GM21526 (cell line): ENCODE data around the gene OBP2A.

ENCODE experiments used
- ATAC-seq: cut with Tn5 transposase; IDR thresholded peaks from one replicate; pipeline ENCODE4 v1.9.1; 2021; ENCODE audit warnings: moderate library complexity; ENCODE audit not compliant: unreplicated experiment, low FRiP score

OBP2A gene

DNA sequence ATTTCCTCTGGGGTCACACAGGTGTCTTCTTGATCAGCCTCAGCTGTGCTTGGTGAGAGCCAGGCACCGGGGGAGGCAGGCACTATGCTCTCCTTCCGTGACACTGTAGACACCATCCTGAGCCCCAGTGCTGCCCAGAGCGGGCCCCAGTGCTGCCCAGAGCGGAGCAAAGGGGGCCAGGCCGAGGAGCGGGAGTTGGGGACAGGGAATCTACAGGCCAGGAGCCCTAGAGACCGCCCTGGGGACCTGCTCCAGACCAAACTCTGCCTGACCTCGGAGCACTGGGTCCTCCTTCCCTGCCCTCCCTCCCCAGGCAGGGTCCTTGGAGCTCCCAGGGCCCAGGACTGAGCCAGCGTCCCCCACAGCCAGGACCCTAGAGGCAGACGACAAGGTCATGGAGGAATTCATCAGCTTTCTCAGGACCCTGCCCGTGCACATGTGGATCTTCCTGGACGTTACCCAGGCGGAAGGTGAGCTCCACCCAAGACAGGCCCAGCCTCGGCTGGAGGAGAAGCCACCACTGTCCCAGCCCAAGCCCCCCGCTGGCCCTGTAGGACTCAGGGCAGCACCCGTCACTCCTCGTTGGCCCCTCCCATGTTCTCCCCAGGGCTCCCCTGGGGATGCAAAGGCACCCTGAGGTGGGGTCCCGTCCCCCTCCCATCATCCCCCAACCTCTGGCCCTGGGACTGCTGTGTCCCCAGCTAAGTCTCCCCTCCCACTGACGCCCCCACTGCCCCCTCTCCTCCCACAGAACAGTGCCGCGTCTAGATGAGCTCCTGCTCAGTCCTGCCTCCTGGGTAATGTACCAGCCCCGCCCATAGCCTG lies 45.8 kb downstream of the OBP2A start:
- ATAC-seq, result no peak

DNA sequence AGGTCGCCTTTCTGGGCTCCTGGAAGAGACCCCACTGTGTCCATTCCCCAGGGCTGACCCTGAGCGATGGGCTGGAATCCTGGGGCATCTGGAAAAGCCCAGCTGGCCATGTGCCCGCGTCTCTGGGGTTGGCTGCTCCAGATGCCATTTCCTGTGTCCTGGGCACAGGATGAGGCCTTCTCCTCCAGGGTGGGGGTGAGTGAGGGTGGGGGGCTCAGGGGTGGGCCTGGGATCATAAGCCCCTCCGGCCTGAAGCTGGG lies 46.3 kb downstream of the OBP2A start:
- no peak for ATAC-seq

DNA sequence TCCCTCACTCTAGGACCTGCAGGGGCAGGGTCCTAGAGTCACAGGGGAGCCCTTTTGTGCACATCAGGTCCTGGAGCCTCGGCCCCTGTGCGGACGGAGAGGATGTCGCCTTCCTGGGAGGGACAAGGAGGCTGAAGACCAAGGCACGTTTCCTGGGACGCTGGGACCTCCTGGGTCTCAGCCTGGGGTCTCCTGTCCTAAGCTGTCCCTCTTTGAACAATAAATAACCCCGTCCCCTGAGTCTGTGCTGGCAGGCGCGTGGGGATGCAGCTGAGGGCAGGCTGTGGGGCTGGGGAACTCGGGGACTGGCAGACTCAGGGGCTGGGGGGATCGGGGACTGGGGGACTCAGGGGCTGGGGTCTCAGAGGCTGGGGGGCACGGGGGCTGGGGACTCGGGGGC lies 46.7 kb downstream of the OBP2A start:
- no peak for ATAC-seq

DNA sequence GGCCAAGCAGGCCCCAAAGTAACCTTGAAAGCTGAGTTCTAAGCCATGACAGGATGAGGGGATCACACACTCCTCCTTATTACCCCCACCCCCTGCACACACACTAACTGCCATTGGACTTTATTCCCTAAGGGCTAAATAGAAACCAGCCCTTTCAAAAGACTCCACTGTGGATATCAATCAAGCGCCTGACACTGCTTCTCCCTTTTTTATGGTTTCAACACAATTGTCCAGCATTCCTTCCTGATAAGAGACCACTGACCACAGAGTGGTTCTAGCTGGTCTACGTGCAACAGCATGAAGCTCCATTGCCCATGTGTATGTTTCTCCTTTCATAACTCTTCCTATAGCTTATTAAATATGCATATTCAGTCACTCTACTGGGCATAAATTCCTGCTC lies 50.3 kb downstream of the OBP2A start:
- ATAC-seq, result no peak
